HEK293 (cell line): ENCODE data around the gene CDC42EP5.
"Not testable (repeated sequence)": the region's sequence is repeated elsewhere in the genome, so short reads cannot be mapped to it uniquely, and the experiment has no call there.

ENCODE experiments used
- CTCF ChIA-PET: fragments of 350-600 bp; formaldehyde crosslinking; extraction: SDS; loops from one replicate; lab custom pipeline; 2021; ENCODE audit warnings: antibody characterized with exemption; lab: Yijun Ruan, JAX
- POLR2A ChIA-PET: fragments of 300-600 bp; formaldehyde crosslinking; extraction: SDS; loops from one replicate; lab custom pipeline; 2020; ENCODE audit warnings: antibody characterized with exemption, inconsistent platforms; lab: Yijun Ruan, JAX
- H3K27ac ChIP-seq: fragments of 200-500 bp; sonication (Bioruptor generic); 2 replicates; pipeline ENCODE4 v1.5.1; 2014; ENCODE audit warnings: low read depth, low read length, control low read depth, inconsistent platforms; ENCODE audit errors: extremely low read depth
- H3K36me3 ChIP-seq, 2 experiments: fragments of 200-500 bp in 1 of 2; sonication (Bioruptor generic) in 1 of 2; 1 replicate in 1 of 2; 2 replicates in 1 of 2; pipeline ENCODE4 v1.5.1; 2014 to 2017; ENCODE audit warnings: inconsistent platforms in 2 of 2, low read length in 2 of 2; ENCODE audit not compliant: control insufficient read depth in 2 of 2, insufficient read depth in 1 of 2
- H3K4me1 ChIP-seq: fragments of 200-500 bp; sonication (Bioruptor generic); 2 replicates; pipeline ENCODE4 v1.5.1; 2014; ENCODE audit warnings: mild to moderate bottlenecking, low read length, inconsistent platforms; ENCODE audit not compliant: control insufficient read depth, insufficient read depth
- H3K4me3 ChIP-seq: 2 replicates; pipeline ENCODE4 v1.5.1; 2011; ENCODE audit warnings: low read depth, mild to moderate bottlenecking, control low read depth, low read length, moderate library complexity
- H3K9me3 ChIP-seq: fragments of 200-500 bp; sonication (Bioruptor generic); 2 replicates; pipeline ENCODE4 v1.5.1; 2014; ENCODE audit warnings: low read depth, low read length, inconsistent platforms; ENCODE audit not compliant: control insufficient read depth, insufficient read depth
- ZBTB17 ChIP-seq: fragments of 450-650 bp; formaldehyde crosslinking; IDR thresholded peaks from 2 replicates; pipeline ENCODE4 v1.5.1; 2016; ENCODE audit warnings: missing biosample characterization, missing genetic modification characterization
- ZIC2 ChIP-seq: fragments of 450-650 bp; formaldehyde crosslinking; IDR thresholded peaks from 2 replicates; pipeline ENCODE4 v1.5.1; 2016; ENCODE audit warnings: missing biosample characterization, missing genetic modification characterization
- ZNF146 ChIP-seq: fragments of 450-650 bp; formaldehyde crosslinking; IDR thresholded peaks from 2 replicates; pipeline ENCODE4 v1.5.1; 2016; ENCODE audit warnings: missing biosample characterization, missing genetic modification characterization
- ZNF155 ChIP-seq: fragments of 450-650 bp; formaldehyde crosslinking; IDR thresholded peaks from 2 replicates; pipeline ENCODE4 v1.5.1; 2016; ENCODE audit warnings: missing biosample characterization, missing genetic modification characterization
- ZNF16 ChIP-seq: fragments of 450-650 bp; formaldehyde crosslinking; IDR thresholded peaks from 2 replicates; pipeline ENCODE4 v1.5.1; 2016; ENCODE audit warnings: low read depth, missing biosample characterization, missing genetic modification characterization
- ZNF2 ChIP-seq: fragments of 450-650 bp; formaldehyde crosslinking; IDR thresholded peaks from 2 replicates; pipeline ENCODE4 v1.5.1; 2016; ENCODE audit warnings: missing biosample characterization, missing genetic modification characterization
- ZNF292 ChIP-seq: fragments of 450-650 bp; formaldehyde crosslinking; IDR thresholded peaks from 2 replicates; pipeline ENCODE4 v1.5.1; 2016; ENCODE audit warnings: low read depth, missing biosample characterization, missing genetic modification characterization, borderline replicate concordance
- ZNF311 ChIP-seq: fragments of 450-650 bp; formaldehyde crosslinking; IDR thresholded peaks from 2 replicates; pipeline ENCODE4 v1.5.1; 2017; ENCODE audit warnings: missing biosample characterization, missing genetic modification characterization, borderline replicate concordance
- ZNF544 ChIP-seq: fragments of 450-650 bp; formaldehyde crosslinking; IDR thresholded peaks from 2 replicates; pipeline ENCODE4 v1.5.0; 2017; ENCODE audit warnings: missing biosample characterization, missing genetic modification characterization
- ZNF561 ChIP-seq: fragments of 450-650 bp; IDR thresholded peaks from 2 replicates; pipeline ENCODE4 v1.5.1; 2018; ENCODE audit warnings: missing biosample characterization, missing genetic modification characterization, borderline replicate concordance
- ZNF629 ChIP-seq: fragments of 450-650 bp; formaldehyde crosslinking; IDR thresholded peaks from 2 replicates; pipeline ENCODE4 v1.5.1; 2017; ENCODE audit warnings: missing biosample characterization, missing genetic modification characterization
- TF ChIP-seq, protein P1 (sequence below): fragments of 450-650 bp; formaldehyde crosslinking; IDR thresholded peaks from 2 replicates; pipeline ENCODE4 v1.5.1; 2016; ENCODE audit warnings: missing biosample characterization, missing genetic modification characterization, low read depth
- TF ChIP-seq, protein P2 (sequence below): fragments of 450-650 bp; formaldehyde crosslinking; conservative IDR thresholded peaks from 2 replicates; pipeline ENCODE4 v1.5.1; 2016; ENCODE audit warnings: low read depth, missing biosample characterization, missing genetic modification characterization
- TF ChIP-seq, protein P3 (sequence below): fragments of 450-650 bp; formaldehyde crosslinking; optimal IDR thresholded peaks from 2 replicates; pipeline ENCODE3; 2016; ENCODE audit warnings: missing biosample characterization, mild to moderate bottlenecking, missing genetic modification characterization

Gene CDC42EP5

DNA sequence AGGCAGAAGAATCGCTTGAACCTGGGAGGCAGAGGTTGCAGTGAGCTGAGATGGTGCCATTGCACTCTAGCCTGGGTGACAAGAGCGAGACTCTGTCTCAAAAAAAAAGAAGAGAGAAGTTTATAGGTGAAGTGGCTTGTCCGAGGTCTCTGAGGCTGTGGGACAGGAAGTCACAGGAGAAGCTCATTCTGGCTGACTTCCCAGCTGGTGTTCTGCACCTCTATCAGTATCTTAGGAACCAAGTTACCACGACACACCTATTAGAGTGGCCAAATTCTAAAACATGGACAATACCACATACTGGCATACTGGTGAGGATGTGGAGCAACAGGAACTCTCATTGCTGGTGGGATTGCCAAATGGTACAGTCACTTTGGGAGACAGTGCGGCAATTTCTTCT lies 22.2 kb upstream of the CDC42EP5 start:
- H3K36me3 ChIP-seq, H3K4me1 ChIP-seq, H3K9me3 ChIP-seq, H3K4me3 ChIP-seq, H3K27ac ChIP-seq: not testable (repeated sequence)
- POLR2A ChIA-PET = interaction anchor here (0.6 kb wide), 1 partner anchor 1037 kb away, joined by 10 read pairs; no protein-coding TSS in a partner anchor
- CTCF ChIA-PET = interaction anchor here (1.2 to 1.8 kb wide), 3 partner anchors 13 to 17 kb away, joined by 6 to 7 read pairs (median 7); no protein-coding TSS in a partner anchor

DNA sequence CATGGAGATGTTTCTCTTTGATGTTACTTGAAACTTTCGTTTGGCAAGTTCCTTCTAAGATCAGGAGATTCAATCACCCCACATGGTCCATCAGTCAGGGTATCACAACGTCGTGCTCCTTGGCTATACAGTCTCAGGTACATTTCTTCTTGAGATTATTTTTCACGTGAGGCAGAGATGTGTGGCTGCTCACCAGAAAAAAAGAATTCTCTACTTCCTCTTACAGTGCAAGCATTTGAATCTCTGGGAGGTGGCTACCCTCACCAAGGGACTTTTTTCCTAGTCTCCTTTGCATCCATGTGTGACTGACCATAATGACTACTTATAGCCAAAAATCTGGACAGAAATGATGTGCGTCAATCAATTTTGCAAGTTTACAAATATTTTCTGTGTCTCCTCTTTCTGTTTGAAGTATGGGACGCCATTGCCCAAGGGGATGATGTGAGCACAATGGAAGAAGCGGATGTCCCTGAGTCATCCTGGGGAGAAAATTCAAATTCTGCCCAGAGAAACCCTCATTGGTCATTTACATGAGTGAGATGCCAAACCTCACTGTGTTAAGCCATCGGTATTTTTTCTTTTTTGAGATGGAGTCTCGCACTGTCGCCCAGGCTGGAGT lies 21.0 kb upstream of the CDC42EP5 start:
- ChIA-PET POLR2A (no interaction called here), CTCF (no interaction called here)
- Histone ChIP-seq H3K4me3 (no peak overlapping the region), H3K36me3 (no peaks in the 10 kb centered on the region), H3K4me1 (no peaks in the 10 kb centered on the region), H3K9me3 (no peaks in the 10 kb centered on the region)
- no peak for TF ChIP-seq ZNF2 (tag by site-specific recombination)
- no peak for TF ChIP-seq ZNF311 (tag by site-specific recombination)
- no peak for TF ChIP-seq ZBTB17 (tag by site-specific recombination)
- no peak for TF ChIP-seq ZNF146 (tag by site-specific recombination)
- TF ChIP-seq ZNF544 (tag by site-specific recombination) = no peak
- TF ChIP-seq ZNF16 = no peak
- TF ChIP-seq, protein P1, sequence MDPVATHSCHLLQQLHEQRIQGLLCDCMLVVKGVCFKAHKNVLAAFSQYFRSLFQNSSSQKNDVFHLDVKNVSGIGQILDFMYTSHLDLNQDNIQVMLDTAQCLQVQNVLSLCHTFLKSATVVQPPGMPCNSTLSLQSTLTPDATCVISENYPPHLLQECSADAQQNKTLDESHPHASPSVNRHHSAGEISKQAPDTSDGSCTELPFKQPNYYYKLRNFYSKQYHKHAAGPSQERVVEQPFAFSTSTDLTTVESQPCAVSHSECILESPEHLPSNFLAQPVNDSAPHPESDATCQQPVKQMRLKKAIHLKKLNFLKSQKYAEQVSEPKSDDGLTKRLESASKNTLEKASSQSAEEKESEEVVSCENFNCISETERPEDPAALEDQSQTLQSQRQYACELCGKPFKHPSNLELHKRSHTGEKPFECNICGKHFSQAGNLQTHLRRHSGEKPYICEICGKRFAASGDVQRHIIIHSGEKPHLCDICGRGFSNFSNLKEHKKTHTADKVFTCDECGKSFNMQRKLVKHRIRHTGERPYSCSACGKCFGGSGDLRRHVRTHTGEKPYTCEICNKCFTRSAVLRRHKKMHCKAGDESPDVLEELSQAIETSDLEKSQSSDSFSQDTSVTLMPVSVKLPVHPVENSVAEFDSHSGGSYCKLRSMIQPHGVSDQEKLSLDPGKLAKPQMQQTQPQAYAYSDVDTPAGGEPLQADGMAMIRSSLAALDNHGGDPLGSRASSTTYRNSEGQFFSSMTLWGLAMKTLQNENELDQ (tag by site-specific recombination) = no peak
- TF ChIP-seq, protein P2, sequence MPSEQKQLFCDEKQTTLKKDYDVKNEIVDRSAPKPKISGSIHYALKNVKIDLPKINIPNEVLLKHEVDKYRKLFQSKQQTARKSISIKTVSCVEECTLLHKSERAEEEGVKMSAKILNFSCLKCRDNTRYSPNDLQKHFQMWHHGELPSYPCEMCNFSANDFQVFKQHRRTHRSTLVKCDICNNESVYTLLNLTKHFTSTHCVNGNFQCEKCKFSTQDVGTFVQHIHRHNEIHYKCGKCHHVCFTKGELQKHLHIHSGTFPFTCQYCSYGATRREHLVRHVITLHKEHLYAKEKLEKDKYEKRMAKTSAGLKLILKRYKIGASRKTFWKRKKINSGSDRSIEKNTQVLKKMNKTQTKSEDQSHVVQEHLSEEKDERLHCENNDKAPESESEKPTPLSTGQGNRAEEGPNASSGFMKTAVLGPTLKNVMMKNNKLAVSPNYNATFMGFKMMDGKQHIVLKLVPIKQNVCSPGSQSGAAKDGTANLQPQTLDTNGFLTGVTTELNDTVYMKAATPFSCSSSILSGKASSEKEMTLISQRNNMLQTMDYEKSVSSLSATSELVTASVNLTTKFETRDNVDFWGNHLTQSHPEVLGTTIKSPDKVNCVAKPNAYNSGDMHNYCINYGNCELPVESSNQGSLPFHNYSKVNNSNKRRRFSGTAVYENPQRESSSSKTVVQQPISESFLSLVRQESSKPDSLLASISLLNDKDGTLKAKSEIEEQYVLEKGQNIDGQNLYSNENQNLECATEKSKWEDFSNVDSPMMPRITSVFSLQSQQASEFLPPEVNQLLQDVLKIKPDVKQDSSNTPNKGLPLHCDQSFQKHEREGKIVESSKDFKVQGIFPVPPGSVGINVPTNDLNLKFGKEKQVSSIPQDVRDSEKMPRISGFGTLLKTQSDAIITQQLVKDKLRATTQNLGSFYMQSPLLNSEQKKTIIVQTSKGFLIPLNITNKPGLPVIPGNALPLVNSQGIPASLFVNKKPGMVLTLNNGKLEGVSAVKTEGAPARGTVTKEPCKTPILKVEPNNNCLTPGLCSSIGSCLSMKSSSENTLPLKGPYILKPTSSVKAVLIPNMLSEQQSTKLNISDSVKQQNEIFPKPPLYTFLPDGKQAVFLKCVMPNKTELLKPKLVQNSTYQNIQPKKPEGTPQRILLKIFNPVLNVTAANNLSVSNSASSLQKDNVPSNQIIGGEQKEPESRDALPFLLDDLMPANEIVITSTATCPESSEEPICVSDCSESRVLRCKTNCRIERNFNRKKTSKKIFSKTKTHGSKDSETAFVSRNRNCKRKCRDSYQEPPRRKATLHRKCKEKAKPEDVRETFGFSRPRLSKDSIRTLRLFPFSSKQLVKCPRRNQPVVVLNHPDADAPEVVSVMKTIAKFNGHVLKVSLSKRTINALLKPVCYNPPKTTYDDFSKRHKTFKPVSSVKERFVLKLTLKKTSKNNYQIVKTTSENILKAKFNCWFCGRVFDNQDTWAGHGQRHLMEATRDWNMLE (tag by site-specific recombination) = no peak
- TF ChIP-seq ZNF292 (tag by site-specific recombination) = no peak
- TF ChIP-seq ZNF629 (tag by site-specific recombination) = no peak
- no peak for TF ChIP-seq ZNF561 (tag by site-specific recombination)
- TF ChIP-seq ZNF155 (tag by site-specific recombination) = no peak
- TF ChIP-seq, protein P3, sequence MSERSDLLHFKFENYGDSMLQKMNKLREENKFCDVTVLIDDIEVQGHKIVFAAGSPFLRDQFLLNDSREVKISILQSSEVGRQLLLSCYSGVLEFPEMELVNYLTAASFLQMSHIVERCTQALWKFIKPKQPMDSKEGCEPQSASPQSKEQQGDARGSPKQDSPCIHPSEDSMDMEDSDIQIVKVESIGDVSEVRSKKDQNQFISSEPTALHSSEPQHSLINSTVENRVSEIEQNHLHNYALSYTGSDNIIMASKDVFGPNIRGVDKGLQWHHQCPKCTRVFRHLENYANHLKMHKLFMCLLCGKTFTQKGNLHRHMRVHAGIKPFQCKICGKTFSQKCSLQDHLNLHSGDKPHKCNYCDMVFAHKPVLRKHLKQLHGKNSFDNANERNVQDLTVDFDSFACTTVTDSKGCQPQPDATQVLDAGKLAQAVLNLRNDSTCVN (tag by site-specific recombination) = no peak
- no peak for TF ChIP-seq ZIC2 (tag by site-specific recombination)
- TF ChIP-seq, all 188 proteins: peak for 0
- H3K27ac ChIP-seq = no peak overlapping the region

DNA sequence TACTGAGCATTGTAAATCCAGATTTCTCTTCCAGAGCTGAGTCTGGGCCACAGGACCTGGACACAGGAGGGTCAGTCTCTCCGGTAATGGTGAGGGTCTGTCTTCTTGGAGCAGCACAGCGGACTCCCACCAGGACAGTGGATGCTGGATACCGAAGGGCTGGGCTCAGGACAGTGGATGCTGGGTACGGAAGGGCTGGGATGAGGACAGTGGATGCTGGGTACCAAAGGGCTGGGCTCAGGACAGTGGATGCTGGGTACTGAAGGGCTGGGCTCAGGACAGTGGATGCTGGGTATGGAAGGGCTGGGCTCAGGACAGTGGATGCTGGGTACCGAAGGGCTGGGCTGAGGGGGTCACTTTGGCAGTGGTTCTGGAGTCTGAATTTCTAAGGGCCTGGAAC lies 20.0 kb upstream of the CDC42EP5 start:
- H3K36me3 ChIP-seq, H3K9me3 ChIP-seq, H3K4me1 ChIP-seq, CTCF ChIA-PET, H3K27ac ChIP-seq, H3K4me3 ChIP-seq, POLR2A ChIA-PET: not testable (repeated sequence)
